Activated T-helper 1 cell treated with Interleukin-2 at 50 U/mL for 16 hours (primary cell): ENCODE results near the gene GPR27.

Experiments used
- DNase-seq: peaks from one replicate; pipeline ENCODE4 v3.0.0-alpha.2; 2020; ENCODE audit warnings: low read depth

Gene GPR27, protein sequence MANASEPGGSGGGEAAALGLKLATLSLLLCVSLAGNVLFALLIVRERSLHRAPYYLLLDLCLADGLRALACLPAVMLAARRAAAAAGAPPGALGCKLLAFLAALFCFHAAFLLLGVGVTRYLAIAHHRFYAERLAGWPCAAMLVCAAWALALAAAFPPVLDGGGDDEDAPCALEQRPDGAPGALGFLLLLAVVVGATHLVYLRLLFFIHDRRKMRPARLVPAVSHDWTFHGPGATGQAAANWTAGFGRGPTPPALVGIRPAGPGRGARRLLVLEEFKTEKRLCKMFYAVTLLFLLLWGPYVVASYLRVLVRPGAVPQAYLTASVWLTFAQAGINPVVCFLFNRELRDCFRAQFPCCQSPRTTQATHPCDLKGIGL

DNA sequence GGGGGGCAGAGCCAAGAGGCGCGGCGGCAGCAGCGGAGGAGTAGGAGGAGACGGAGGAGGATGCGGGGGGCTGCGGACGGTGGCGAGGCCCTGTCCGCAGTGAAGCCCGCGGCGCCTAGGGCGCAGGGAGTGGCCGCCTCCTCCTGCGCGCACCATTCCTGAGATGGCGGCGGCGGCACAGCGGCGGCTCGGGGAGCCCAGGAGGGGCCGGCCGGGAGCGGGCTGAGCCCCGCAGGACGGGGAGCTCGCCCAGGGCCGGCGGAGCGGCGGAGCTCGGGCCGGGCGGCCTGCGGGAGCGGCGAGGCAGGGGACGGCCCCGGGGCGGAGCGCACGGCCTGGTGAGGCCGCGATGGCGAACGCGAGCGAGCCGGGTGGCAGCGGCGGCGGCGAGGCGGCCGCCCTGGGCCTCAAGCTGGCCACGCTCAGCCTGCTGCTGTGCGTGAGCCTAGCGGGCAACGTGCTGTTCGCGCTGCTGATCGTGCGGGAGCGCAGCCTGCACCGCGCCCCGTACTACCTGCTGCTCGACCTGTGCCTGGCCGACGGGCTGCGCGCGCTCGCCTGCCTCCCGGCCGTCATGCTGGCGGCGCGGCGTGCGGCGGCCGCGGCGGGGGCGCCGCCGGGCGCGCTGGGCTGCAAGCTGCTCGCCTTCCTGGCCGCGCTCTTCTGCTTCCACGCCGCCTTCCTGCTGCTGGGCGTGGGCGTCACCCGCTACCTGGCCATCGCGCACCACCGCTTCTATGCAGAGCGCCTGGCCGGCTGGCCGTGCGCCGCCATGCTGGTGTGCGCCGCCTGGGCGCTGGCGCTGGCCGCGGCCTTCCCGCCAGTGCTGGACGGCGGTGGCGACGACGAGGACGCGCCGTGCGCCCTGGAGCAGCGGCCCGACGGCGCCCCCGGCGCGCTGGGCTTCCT is at the start of gene GPR27:
GPR27 (plus strand) TSS at position 155 of the 909 bp plus-strand sequence; CDS start at position 350, 195 bp downstream.
- DNase-seq, result no peak

DNA sequence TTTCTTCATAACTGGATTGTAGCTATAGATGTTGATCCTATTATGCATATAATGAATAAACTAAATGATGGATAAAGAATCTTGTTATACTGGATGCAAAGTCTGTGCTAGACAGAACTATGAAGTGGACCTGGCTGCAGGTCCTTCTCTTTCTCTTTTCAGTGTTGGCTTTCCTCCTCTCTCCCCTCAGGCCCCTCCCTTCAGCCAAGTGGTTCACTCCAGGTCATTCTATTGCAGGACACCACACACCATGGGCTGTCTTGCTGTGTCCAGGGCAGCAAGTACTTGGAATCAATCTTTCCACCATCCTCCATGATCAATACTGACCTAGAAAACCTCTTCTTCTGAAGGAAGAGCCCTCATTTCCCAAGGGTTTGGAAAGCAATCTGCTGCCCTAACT is 48.7 kb upstream of the GPR27 start:
- no peak for DNase-seq

DNA sequence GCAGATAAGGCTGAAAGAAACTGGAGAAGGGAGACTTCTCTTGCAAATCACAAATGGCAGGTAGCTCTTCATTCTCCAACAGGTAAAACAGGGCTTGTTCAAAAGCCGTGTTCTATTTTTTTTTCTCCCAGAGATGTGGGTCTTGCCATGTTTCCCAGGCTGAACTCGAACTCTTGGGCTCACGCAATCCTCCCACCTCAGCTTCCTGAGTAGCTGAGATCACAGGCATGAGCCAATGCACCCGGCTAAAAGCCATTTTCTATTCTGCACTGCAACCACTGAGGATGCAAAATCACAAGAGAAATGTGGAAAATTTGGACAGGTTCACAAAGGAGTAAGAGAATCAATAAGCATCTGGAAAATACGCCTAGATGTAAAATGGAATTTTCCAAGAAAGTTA is 48.0 kb upstream of the GPR27 start:
- DNase-seq, result no peak

DNA sequence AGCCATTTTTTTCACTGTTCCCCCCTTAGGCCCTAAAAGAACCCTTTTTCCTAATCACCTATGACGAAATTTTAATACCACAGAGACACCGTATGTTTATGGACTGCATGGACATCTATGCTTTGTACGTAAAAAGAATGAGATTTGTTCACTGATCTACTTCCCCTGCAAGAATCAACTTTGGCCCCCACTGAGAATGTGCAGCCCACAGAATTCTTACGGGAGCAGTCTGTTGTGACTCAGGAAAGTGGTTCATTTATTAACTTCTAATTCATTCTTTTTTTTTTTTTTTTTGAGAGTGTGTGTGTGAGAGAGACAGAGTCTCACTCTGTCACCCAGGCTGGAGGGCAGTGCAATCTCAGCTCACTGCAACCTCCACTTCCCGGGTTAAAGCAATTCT is 46.1 kb upstream of the GPR27 start:
- DNase-seq, result no peak

DNA sequence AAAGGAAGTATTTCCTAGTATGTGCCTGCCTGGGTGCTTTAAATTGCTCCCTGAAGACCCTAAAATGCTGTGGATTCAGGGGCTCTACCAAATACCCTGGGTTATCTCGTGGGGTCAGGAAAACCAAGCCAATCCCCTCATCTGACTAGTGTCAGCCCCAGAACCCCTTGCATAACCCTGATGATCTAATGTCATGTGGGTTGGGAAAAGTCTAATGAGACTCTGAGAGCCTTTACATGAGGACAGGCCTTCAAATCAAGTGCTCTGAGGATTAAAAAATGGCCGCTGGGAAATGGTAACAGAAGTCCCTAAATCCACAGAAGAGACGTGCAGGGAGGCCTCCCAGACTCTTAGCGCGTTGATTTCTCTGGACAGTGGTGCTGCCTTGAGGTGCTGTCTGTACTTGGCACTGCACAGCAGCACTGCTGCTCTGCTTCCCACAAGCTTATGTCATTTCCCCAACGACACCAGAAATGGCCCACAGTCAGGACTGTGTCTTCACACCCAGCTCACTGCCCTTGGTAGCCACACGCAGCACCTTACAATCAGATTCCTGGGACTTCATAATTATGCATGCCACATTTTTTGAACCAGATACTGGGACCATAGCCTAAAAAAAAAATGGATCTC is 45.1 kb upstream of the GPR27 start:
- DNase-seq, result no peak

DNA sequence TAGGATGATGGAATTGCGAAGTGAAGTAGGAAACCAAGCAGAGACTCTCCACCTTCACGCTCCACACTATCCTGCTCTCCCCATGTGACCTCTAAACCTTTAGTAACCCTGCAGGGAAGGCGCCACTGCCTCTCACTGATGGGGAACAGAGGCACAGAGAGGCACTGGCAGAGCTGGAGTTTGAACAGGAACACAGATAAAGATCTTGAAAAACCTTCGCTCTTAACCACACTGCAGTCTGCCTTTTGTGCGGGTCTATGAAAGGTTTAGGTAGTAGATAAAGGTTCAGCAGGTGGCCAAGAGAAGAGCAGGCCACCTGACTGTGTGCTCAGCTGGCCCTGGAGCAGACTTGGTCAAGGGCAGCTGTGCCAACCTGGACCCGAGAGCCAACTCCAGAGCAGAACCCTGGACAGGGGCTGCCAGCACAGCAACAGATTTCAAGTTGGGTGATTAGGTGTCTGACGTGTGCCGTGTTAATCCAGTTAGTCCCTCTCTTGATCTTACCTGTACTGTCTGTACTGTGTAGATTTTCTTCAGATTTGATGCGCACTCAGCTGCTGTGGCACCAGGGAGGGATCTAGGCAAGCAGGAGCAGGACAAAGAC is 43.6 kb upstream of the GPR27 start:
- DNase-seq, result no peak

DNA sequence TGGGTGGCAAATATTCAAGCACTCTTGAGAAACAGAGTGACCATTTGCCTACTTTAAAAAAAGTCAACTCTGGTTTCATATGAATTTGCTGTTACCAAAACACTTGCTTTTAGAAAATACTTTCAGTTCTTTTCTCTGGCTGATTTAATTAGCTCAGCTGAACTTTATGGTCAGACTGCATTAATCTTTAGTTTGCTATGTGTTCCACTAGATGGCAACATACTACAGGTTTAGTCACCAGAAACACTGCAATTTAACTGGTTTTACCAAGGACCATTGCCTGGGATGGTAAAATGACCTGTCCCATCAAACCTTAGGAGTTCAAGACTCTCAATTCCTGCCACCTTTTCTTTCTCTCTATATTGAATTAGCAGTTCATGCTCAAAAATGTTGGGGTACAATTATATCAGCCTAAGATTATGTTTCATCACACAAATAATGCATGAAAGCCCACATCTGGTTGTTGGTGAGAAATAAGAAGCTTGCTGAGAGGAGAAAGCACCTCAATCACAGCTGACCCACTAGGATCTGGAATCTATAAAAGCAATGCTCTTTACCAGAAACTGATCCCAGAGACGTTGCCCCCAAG is 42.7 kb upstream of the GPR27 start:
- DNase-seq, result no peak

DNA sequence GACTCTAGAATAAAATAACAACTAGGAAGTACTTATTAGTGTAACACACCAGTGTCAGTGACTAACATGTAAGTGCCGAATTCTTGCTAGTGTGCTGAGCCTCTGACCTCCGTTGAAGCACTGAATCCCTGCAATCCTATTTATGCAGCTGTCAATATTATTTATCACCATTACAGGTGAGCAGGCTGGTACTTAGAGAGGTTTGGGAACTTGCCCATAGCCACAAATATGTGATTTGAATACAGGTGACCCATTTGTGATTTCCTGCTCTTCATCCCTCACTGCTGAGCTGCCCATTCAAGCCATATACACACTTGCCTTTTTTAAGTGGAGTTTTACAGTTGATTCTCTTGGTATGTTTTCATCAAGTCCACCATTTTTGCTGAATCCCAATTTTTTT is 40.6 kb upstream of the GPR27 start:
- no peak for DNase-seq

DNA sequence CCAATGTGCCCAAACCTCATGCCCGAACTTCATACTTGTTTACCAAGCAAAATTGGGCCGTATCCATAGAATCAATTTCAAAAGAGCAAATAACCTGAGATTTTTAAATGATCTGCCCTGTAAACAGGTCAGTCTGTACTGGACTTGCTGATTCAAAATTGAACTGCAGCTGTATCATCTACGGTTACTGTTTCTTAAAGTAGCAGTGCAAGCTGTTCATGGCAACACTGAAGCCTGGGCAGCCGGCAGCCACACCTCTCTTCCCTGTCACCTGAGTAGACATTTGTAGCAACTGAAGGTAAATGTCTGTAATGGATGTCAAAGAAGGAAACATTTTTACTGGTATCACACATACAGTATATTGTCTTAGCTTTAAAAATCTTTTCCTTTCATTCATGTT is 39.1 kb upstream of the GPR27 start:
- no peak for DNase-seq

DNA sequence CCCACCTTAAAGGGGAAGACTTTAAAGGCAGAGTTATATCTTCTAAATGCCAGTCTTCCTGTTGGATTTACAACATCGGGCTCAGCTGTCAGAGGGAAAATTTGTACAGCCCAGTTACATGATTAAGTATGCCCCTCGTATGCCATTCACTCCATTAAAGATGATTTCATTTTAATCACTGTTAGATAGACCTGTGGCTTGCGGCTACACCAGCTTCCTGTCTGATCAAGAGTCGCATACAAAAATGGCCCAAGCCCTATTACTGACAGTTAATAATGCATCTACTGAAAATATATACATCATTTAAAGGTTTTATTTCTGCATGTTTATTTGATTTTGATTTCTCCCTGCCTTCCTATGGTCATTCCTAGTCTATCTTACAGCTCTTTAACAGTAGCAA is 35.6 kb upstream of the GPR27 start:
- no peak for DNase-seq

DNA sequence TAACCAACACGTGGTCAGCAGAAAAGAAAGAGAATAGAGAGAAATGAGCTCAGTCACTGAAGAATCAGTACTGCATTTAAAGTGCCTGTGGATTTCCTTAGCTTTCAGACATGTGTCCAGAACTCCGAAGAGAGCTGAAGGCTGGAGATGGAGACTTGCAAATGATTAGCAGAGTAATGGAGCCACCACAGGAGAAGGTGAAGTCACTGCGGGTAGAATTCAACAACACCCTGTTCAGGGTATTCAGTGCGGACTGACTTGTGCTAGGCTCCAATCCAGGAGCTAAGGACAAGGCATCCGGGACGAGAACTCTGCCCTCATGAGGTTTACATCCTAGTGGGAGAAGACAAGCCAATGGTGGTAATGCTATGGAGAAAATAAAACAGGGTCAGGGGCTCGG is 32.7 kb upstream of the GPR27 start:
- no peak for DNase-seq

DNA sequence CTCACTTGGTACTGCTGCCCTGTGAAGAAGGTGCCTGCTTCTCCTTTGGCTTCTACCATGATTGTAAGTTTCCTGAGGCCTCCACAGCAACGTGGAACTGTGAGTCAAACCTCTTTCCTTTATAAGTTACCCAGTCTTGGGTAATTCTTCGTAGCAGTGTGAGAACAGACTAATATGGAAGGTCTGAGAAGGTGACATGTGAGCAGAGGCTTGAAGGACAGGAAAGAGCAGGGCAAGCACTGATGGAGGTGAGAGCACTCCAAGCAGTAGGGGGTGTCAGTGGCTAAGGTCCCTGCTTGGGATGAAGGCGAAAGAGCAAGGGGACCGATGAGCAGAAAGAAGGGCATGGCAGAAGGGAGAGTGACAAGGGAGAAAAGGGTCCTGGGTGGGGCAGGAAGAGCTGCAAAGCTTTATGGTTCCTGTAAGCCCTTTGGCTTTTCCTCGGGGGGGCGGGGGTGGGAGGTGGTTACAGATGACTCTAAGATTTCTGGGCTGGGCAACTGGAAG is 32.0 kb upstream of the GPR27 start:
- DNase-seq, result no peak

DNA sequence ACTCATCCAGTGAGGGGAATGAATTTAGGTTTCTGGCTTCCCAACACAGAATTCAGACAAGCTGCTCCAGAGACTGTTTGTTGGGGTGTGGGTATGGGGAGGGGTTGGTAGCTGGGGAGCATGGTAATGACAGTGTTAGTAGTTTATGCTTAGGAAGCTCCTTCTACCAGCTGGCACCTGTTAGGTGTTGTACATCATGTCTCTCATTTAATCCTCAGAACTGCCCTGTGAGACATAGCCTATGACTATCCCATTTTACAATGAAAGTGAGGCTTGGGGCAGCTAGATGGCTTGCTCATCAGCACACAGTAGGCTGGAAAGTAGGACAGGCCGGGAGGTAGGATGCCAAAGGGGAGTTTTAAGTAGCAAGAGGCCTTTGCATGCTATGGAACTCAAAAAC is 31.0 kb upstream of the GPR27 start:
- no peak for DNase-seq

DNA sequence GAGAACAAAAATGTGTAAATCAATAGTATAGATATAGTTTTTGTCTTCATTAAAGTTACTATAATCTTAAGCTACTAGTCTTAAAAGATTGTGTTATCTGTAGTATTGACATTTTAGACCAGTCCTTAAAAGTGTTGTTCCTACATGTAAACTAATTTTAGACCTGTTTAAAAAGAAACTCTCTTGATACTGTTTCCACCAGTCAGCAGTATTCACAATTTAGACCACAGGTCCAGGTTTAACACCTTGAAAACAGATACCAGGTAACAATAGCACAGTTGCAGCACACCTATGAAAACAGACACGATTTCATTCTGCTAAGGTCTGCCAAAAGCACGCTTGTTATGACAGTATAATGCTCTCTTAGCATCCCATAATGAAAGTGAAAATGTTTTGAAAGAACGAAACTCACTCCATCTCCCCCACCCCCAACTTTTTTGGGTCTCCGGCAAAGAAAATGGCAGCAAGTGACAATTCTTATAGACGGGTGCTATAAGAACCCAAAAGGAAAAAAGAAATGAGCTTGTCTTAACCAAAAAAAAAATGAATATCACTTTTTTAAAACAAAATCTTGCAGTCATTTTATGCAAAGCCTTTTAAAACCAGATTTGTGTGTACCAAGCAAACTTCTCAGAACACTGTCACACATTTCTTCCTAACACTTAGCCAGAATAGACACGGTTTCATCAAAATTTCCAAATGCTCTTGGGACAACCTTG is 30.0 kb upstream of the GPR27 start:
- no peak for DNase-seq

DNA sequence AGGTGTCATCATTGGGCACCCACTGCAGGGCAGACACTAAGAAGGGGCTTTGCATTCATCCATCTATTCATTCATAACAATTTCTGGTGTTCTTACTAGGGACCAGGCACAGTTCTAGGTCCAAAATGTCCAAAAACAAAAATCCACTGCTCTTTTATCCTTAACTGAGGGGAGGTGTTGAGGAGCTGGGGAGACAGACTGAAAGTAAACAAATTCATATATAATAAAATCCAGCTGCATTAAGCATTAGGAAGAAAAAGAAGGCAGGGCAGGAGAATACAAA is 29.5 kb upstream of the GPR27 start:
- no peak for DNase-seq

DNA sequence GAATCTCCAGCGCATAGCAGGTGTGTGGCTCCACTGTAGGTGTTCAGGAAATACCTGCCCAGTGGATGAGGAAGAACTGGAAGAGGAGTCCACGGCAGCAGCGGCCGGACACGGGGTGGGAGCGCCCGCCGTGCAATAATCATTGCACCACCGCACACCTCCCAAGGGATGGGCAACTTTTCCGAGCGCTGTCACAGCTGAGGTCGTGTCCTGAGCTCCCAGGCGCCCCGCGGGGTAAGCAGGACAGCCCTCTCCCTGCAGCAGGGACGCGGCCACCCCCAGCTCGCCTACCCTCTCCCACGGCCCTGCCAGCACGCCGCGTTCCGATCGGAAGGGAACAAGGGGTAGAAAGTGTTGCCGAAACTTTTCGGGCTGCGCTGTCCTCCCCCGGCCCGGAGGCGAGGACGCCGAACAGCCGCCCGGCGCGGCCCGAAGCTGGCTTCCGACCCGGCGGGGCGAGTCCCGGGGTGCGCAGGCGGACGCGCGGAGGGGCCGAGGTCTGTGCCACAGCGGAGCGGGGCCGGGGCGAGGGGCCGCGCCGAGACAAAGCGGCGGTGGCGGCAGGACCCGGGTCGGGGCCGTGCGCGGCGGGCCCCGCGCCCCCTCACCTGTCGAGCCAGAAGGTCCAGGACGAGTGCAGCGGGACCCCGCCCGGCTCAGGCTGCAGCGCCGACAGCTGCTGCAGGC is 28.9 kb upstream of the GPR27 start:
- no peak for DNase-seq

DNA sequence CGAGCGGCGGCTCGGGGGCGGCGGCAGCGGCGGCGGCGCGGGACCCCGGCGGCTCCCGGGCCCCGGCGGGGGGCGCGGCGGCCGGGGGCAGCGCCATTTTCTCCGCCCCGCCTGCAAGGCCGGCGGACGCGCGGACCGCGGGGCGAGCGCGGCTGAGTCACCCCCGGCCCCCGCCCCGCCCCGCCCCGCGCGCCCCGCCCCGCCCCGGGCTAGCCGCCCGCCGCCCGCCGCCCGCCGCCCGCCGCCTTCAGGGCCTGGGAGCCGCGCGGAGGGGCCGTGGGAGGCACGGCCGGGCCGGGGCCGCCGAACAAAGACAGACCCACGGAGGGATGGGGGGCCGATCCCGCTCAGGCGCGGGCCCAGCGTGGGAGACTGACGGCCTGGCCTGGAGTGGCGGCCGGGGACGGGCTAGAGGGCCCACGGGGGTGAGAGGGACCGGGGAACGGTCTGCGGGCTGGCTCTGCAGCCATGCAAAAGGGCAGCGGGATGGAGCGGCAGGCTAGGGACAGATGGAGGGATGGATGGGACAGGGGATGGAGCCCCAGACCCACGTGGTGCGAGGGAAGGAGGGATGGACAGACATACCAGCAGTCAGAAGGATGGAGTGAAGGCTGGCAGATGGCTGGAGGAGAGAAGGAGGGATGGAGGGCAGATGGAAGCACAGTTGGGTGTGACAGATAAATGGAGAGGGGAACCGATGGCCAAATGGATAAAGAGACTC is 28.2 kb upstream of the GPR27 start, which contains the start of gene EIF4E3:
EIF4E3 (minus strand) TSS at position 132 of the 721 bp plus-strand sequence; CDS start at position 97, 35 bp downstream.
- peak; percentile 27 for DNase-seq

DNA sequence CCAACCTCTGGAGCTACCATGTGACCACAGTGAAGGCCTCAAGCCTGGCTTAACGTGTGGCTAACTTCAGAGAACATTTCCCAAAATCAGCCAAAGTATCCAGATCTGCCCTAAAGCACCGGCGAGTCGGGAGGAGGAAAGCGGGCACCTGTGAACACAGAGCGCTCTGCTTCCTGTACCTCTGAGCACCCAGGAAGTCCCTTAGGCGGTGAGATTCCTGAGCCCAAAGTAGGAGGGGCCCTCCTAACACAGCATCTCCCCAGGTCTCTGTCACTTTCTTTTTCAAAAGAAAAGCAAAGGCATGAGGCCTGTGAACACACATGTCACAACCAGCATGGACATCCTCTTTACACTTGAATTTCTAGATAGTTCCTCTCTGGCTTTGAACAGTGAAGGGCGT is 27.5 kb upstream of the GPR27 start:
- peak; percentile 35 for DNase-seq

DNA sequence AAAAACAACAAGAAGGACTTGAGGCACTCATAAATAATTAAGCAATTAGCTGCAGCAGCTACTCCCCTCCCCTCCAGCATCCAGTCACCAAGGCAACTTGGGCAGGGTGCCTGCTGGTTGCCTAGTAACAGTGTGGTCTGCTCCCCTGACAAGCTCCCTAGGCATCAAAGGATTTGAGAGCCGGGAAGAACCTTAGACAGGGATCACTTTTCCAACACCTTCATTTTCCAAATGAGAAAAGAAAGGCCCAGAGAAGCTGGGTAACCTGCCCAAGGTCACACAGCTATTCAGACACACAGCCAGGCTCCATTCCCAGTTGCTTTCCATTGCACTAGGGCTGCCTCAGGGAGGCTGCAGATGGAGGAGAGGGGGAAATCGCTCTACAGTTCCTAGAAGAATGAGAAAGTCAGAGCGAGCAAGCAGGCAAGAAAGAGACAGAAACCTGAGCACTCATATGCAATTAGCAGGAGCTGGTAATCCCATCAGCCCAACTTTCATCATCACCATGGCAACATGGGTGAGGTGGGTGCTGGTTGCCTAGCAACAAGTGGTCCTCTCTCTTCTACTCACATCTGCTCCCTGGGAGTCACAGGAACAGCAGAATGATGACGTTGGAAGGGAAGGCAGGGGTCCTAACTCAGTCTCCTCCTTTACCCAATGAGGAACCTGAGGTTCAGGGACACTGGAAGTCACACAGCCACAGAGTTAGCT is 24.9 kb upstream of the GPR27 start:
- DNase-seq, result no peak
